ENCODE measurements around the gene ROBO1.
"Not testable (repeated sequence)": the region's sequence is repeated elsewhere in the genome, so short reads cannot be mapped to it uniquely, and the experiment has no call there.

Gene ROBO1

DNA sequence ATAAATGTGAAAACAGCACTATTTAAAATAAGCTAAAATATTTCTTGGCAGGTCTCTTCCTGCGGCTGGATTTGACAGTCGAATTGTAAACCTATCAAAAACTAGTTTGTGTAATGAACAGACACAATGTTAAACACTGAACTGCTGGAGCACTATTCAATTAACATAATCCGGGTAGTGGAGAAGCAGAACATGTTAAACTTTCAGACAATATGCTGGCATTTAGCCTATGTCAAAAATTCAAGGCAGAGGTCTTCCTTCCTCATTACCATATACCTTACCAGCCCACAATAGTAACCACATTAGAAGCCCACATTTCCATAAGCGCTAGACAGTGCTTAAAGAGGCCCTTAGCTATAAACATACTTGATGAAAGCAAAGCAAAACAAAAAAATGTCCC is 1042.9 kb downstream of the ROBO1 start:
- DNase-seq (ENCODE audit: low read depth) = no peak
- TF ChIP-seq, protein P1, sequence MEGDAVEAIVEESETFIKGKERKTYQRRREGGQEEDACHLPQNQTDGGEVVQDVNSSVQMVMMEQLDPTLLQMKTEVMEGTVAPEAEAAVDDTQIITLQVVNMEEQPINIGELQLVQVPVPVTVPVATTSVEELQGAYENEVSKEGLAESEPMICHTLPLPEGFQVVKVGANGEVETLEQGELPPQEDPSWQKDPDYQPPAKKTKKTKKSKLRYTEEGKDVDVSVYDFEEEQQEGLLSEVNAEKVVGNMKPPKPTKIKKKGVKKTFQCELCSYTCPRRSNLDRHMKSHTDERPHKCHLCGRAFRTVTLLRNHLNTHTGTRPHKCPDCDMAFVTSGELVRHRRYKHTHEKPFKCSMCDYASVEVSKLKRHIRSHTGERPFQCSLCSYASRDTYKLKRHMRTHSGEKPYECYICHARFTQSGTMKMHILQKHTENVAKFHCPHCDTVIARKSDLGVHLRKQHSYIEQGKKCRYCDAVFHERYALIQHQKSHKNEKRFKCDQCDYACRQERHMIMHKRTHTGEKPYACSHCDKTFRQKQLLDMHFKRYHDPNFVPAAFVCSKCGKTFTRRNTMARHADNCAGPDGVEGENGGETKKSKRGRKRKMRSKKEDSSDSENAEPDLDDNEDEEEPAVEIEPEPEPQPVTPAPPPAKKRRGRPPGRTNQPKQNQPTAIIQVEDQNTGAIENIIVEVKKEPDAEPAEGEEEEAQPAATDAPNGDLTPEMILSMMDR (IDR thresholded peaks at IDR 0.05; ENCODE audit: control insufficient read depth, insufficient read depth, low read depth, low read length, missing control alignments) = no peak

DNA sequence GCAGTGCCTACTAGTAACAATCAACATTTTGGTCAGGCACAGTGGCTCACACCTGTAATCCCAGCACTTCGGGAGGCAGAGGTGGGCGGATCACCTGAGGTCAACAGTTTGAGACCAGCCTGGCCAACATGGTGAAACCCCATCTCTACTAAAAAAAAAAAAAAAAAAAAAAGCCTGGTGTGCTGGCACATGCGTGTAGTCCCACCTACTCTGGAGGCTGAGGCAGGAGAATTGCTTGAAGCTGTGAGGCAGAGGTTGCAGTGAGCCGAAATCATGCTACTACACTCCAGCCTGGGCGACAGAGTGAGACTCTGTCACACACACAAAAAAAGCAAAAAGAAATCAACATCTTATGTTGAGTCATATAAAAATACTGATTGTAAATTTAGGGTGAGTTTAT is 1043.4 kb downstream of the ROBO1 start:
- not testable (repeated sequence) for H3K4me3 ChIP-seq (ENCODE audit: control insufficient read depth, low read depth, low read length); DNase-seq (ENCODE audit: low read depth)

More for the DNA sequence above, 1042.9 kb downstream of the ROBO1 start:
- H3K4me3 ChIP-seq (ENCODE audit: control insufficient read depth, low read depth, low read length) = no peak overlapping the region

DNA sequence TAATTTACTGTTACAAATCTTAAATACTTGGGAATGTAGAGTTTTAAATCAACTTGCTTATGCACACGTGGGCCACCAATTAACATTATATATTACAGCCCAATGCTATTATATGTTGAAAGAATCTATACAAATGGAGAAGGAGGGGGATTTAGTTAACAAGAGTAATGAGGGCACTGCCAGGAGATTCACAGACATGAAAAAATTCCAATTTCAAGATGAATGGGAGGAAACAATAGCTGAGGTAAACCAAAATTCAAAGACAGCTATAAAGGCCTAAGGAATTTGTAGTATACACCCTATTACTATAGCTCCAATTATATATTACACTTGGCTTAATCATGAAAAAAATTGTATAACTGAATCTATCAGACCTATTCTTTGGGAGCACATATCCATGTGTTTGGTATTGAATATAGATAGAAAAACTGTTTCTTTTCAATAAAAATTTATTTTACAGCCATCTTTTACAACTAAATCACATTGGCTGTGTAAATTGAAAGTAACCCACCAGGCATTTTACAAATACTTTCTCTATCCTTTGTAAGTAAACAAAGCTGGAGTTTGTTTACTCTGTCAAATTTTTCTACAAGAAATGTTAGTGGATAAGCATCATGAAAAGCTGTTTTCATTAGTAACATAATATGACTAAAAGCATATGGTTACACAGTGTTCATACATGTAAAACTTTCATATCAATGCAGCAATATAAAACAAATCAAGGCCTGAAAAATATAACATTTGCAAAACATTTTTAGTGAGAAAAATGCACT is 1045.8 kb downstream of the ROBO1 start:
- DNase-seq (ENCODE audit: low read depth) = no peak
- TF ChIP-seq, protein P1 (IDR thresholded peaks at IDR 0.05; ENCODE audit: control insufficient read depth, insufficient read depth, low read depth, low read length, missing control alignments) = no peak
- no peak overlapping the region for H3K4me3 ChIP-seq (ENCODE audit: control insufficient read depth, low read depth, low read length)

DNA sequence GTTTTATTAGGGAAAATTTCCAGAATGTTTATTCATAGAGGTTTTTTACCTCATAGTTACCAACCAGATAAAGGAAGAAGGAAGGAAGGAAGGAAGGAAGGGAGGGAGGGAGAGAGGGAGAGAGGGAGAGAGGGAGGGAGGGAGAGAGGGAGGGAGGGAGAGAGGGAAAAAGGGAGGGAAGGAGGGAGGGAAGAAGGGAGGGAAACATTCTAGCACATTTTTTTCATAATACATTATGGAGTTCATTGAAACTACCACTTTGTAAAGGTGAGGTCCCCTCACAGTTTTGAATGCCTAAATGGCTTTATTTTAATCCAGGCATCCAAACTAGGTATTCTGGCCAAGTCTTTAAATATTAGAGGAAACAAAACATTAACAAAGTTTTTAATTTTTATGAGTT is 1049.1 kb downstream of the ROBO1 start:
- TF ChIP-seq, protein P1 (IDR thresholded peaks at IDR 0.05; ENCODE audit: control insufficient read depth, insufficient read depth, low read depth, low read length, missing control alignments) = no peak
- DNase-seq (ENCODE audit: low read depth) = no peak
- no peak overlapping the region for H3K4me3 ChIP-seq (ENCODE audit: control insufficient read depth, low read depth, low read length)

DNA sequence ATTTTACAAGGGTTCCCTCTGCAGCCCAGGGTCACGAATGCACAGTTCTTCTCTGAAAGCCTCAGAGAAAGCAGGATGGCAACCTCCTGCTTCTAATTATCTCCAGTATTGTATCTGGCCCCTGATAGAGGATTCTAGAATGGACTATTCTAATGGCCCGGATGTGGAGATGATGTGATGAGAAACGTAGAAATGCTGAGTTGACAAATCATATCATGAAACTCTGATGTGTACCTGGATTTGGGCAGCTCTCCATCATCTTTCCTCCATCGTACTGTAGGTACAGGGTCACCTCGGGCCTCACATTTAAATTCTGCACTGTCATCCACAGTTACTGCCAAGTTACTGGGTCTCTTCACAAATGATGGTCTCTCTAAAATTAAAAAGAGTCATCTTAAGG is 1050.8 kb downstream of the ROBO1 start:
- DNase-seq (ENCODE audit: low read depth) = no peak
- H3K4me3 ChIP-seq (ENCODE audit: control insufficient read depth, low read depth, low read length) = no peak overlapping the region
- TF ChIP-seq, protein P1 (IDR thresholded peaks at IDR 0.05; ENCODE audit: control insufficient read depth, insufficient read depth, low read depth, low read length, missing control alignments) = no peak

DNA sequence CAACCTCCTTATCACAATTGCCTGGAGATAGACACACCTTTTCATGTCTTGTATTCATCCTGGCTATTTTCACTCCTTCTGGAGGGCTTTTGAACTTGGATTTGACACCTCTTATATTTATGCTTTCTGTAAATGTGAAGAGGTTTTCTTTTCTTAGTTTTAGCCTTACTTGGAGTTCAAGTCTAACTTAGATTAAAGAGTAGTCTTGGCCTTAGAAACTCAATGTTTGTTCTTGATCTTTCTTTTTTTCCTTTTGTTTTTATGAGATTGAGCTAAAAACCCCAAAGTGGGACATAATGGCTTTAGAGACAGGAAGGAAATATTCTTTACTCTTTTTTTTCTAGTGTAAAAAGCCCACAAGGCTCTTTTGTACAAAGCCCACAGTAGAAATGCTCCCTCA is 1054.9 kb downstream of the ROBO1 start:
- DNase-seq (ENCODE audit: low read depth) = no peak
- TF ChIP-seq, protein P1 (IDR thresholded peaks at IDR 0.05; ENCODE audit: control insufficient read depth, insufficient read depth, low read depth, low read length, missing control alignments) = no peak
- no peak overlapping the region for H3K4me3 ChIP-seq (ENCODE audit: control insufficient read depth, low read depth, low read length)

DNA sequence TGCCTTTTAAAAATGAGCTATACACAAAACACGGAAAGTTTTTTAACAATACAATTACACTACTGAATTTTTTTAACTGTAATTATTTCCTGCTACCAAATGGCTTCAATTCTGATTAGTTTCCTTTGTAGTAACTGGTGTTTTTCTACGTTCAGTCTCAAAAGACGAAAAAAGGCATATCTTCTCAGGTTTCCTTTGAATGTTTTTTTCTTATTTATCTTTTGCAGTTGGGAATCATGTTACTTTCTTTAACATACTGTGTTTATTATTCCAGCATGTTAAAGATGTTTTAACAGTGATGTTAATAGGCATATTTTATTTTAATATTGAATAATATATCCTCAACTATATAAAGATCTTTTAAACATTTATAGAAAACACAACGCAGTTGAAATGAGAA is 1055.5 kb downstream of the ROBO1 start:
- TF ChIP-seq, protein P1 (IDR thresholded peaks at IDR 0.05; ENCODE audit: control insufficient read depth, insufficient read depth, low read depth, low read length, missing control alignments) = no peak
- no peak for DNase-seq (ENCODE audit: low read depth)
- no peak overlapping the region for H3K4me3 ChIP-seq (ENCODE audit: control insufficient read depth, low read depth, low read length)
